Measurements from ENCODE around the gene FAM98B. TPM values are rescaled to one million over a fixed set of nuclear protein-coding genes. Genes with fewer than 3 reads are reported as not detected.

Gene FAM98B
- total and polyA plus RNA-seq, 2 experiments from 2014 or later = 10.1 to 32.5 TPM

DNA sequence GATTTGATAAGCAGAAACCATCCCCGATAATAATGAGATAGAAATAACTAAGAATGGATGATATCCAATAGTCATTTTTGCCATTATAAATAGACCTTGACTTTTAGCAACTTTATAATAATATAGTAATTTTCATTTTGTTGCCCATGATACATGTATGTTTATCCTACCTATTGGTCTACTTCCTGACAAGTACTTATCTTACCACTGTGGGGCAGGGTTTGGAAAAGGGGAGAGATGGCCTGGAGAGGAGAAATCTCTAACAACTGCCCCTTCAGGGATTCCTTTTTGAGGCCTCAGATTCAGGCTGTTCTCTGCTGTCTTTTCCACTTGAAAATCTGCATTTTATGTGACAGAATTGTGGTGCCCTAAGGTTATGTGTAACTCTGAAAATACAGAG, 42.2 kb downstream of the FAM98B start (continued):
- TF ChIP-seq, protein P1, sequence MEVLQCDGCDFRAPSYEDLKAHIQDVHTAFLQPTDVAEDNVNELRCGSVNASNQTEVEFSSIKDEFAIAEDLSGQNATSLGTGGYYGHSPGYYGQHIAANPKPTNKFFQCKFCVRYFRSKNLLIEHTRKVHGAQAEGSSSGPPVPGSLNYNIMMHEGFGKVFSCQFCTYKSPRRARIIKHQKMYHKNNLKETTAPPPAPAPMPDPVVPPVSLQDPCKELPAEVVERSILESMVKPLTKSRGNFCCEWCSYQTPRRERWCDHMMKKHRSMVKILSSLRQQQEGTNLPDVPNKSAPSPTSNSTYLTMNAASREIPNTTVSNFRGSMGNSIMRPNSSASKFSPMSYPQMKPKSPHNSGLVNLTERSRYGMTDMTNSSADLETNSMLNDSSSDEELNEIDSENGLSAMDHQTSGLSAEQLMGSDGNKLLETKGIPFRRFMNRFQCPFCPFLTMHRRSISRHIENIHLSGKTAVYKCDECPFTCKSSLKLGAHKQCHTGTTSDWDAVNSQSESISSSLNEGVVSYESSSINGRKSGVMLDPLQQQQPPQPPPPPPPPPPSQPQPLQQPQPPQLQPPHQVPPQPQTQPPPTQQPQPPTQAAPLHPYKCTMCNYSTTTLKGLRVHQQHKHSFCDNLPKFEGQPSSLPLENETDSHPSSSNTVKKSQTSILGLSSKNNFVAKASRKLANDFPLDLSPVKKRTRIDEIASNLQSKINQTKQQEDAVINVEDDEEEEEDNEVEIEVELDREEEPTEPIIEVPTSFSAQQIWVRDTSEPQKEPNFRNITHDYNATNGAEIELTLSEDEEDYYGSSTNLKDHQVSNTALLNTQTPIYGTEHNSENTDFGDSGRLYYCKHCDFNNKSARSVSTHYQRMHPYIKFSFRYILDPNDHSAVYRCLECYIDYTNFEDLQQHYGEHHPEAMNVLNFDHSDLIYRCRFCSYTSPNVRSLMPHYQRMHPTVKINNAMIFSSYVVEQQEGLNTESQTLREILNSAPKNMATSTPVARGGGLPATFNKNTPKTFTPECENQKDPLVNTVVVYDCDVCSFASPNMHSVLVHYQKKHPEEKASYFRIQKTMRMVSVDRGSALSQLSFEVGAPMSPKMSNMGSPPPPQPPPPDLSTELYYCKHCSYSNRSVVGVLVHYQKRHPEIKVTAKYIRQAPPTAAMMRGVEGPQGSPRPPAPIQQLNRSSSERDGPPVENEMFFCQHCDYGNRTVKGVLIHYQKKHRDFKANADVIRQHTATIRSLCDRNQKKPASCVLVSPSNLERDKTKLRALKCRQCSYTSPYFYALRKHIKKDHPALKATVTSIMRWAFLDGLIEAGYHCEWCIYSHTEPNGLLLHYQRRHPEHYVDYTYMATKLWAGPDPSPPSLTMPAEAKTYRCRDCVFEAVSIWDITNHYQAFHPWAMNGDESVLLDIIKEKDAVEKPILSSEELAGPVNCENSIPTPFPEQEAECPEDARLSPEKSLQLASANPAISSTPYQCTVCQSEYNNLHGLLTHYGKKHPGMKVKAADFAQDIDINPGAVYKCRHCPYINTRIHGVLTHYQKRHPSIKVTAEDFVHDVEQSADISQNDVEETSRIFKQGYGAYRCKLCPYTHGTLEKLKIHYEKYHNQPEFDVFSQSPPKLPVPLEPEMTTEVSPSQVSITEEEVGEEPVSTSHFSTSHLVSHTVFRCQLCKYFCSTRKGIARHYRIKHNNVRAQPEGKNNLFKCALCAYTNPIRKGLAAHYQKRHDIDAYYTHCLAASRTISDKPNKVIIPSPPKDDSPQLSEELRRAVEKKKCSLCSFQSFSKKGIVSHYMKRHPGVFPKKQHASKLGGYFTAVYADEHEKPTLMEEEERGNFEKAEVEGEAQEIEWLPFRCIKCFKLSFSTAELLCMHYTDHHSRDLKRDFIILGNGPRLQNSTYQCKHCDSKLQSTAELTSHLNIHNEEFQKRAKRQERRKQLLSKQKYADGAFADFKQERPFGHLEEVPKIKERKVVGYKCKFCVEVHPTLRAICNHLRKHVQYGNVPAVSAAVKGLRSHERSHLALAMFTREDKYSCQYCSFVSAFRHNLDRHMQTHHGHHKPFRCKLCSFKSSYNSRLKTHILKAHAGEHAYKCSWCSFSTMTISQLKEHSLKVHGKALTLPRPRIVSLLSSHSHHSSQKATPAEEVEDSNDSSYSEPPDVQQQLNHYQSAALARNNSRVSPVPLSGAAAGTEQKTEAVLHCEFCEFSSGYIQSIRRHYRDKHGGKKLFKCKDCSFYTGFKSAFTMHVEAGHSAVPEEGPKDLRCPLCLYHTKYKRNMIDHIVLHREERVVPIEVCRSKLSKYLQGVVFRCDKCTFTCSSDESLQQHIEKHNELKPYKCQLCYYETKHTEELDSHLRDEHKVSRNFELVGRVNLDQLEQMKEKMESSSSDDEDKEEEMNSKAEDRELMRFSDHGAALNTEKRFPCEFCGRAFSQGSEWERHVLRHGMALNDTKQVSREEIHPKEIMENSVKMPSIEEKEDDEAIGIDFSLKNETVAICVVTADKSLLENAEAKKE (CRISPR knock-in tag; IDR thresholded peaks at IDR 0.05) = no peak

- no peaks in the 10 kb centered on the region for H3K27me3 Mint-ChIP-seq (ENCODE audit: insufficient read depth, low read depth, poor library complexity)
- no peak overlapping the region for H3K4me3 Mint-ChIP-seq
- ATAC-seq (no peak), DNase-seq (ENCODE audit: low spot score) (no peak)
- H3F3A ChIP-seq (replicated peaks; ENCODE audit: low read depth) = no peaks in the 10 kb centered on the region
- H3K36me3 Mint-ChIP-seq (ENCODE audit: low read depth) = 0 out of 3 replicates have a peak, but pooled peaks cover 3% of the 10 kb centered on the region
- no peaks in the 10 kb centered on the region for H4K20me1 ChIP-seq (replicated peaks; ENCODE audit: insufficient read depth)
- H3K4me2 ChIP-seq = no peak overlapping the region
- H3K27ac Mint-ChIP-seq = no peak overlapping the region
- no peaks in the 10 kb centered on the region for H3K27me3 ChIP-seq (ENCODE audit: insufficient read depth)
- H3K4me3 ChIP-seq = no peak overlapping the region
- no peak overlapping the region for H3K27ac ChIP-seq (ENCODE audit: low read depth)
- H3K4me1 Mint-ChIP-seq = no peaks in the 10 kb centered on the region
- no peaks in the 10 kb centered on the region for H3K9me2 ChIP-seq (ENCODE audit: insufficient read depth)
- no peaks in the 10 kb centered on the region for H3K79me2 ChIP-seq (replicated peaks; ENCODE audit: insufficient read depth)
- no peaks in the 10 kb centered on the region for H3K4me1 ChIP-seq (ENCODE audit: insufficient read depth)
- no peaks in the 10 kb centered on the region for H3K9me3 Mint-ChIP-seq
- no peak overlapping the region for H2AFZ ChIP-seq
- no peaks in the 10 kb centered on the region for H3K36me3 ChIP-seq (ENCODE audit: insufficient read depth)
- TF ChIP-seq, protein P2, sequence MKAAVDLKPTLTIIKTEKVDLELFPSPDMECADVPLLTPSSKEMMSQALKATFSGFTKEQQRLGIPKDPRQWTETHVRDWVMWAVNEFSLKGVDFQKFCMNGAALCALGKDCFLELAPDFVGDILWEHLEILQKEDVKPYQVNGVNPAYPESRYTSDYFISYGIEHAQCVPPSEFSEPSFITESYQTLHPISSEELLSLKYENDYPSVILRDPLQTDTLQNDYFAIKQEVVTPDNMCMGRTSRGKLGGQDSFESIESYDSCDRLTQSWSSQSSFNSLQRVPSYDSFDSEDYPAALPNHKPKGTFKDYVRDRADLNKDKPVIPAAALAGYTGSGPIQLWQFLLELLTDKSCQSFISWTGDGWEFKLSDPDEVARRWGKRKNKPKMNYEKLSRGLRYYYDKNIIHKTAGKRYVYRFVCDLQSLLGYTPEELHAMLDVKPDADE (IDR thresholded peaks at IDR 0.05) = no peak
- no peak for TF ChIP-seq STAT1 (IDR thresholded peaks at IDR 0.05; ENCODE audit: unreplicated experiment)
- no peak for TF ChIP-seq JUNB (IDR thresholded peaks at IDR 0.05; ENCODE audit: unreplicated experiment)
- no peak for TF ChIP-seq NANOG (IDR thresholded peaks at IDR 0.05; ENCODE audit: borderline replicate concordance)
- TF ChIP-seq, protein P1 (CRISPR knock-in tag; IDR thresholded peaks at IDR 0.05) = no peak
- no peak for TF ChIP-seq ZNF114 (CRISPR knock-in tag; IDR thresholded peaks at IDR 0.05)
- no peak for TF ChIP-seq CREB1 (CRISPR knock-in tag; IDR thresholded peaks at IDR 0.05; ENCODE audit: low read depth)
Measured at GRCh38 chr15:38499651-38500050, 45.7 kb downstream of the FAM98B start.

Data from GM23338 (cell line).